Suprapubic skin (tissue), 4 donors: Measurements from ENCODE around the gene ATXN10.

Experiments
- EP300 ChIP-seq: sonication (generic); formaldehyde crosslinking; IDR thresholded peaks from one replicate; pipeline ENCODE4 v1.6.1; 2017; ENCODE audit warnings: antibody characterized with exemption
- POLR2AphosphoS5 ChIP-seq, 3 donors: sonication (generic); formaldehyde crosslinking; IDR thresholded peaks; one replicate each; pipeline ENCODE4 v1.6.1; 2017; ENCODE audit warnings: antibody characterized with exemption in 3 of 3
- TF ChIP-seq, protein P1 (sequence below), 2 donors: fragments of 200-600 bp in 1 of 2; fragments of 450-650 bp in 1 of 2; sonication (generic) in 1 of 2; IDR thresholded peaks; one replicate each; pipeline ENCODE4 v1.5.1; 2016 to 2019; ENCODE audit warnings: antibody characterized with exemption in 2 of 2, mild to moderate bottlenecking in 1 of 2, moderate library complexity in 1 of 2

DNA sequence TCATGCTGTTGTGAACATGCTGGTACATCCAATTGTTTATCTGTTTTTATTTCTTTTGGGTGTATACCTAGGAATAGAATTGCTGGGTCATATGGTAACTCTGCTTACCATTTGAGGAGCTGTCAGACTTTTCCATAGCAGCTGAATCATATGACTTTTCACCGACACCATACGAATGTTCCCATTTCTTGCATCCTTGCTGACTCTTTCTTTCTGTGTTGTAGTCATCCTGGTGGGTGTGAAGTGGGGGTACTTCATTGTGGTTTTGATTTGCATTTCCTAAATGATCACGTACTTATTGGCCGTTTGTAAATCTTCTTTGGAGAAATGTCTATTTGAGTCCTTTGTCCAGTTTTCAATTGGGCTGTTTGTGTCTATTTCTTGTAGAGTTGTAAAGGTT, 26.5 kb downstream of the ATXN10 start:
- TF ChIP-seq, protein P1, sequence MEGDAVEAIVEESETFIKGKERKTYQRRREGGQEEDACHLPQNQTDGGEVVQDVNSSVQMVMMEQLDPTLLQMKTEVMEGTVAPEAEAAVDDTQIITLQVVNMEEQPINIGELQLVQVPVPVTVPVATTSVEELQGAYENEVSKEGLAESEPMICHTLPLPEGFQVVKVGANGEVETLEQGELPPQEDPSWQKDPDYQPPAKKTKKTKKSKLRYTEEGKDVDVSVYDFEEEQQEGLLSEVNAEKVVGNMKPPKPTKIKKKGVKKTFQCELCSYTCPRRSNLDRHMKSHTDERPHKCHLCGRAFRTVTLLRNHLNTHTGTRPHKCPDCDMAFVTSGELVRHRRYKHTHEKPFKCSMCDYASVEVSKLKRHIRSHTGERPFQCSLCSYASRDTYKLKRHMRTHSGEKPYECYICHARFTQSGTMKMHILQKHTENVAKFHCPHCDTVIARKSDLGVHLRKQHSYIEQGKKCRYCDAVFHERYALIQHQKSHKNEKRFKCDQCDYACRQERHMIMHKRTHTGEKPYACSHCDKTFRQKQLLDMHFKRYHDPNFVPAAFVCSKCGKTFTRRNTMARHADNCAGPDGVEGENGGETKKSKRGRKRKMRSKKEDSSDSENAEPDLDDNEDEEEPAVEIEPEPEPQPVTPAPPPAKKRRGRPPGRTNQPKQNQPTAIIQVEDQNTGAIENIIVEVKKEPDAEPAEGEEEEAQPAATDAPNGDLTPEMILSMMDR (IDR thresholded peaks at IDR 0.05) = no peak
- TF ChIP-seq POLR2AphosphoS5 (IDR thresholded peaks at IDR 0.05) (no peak), EP300 (no peak)
